Measurements from ENCODE around the gene OPTC. TPM values are rescaled to one million over a fixed set of nuclear protein-coding genes. Genes with fewer than 3 reads are reported as not detected.
"Not testable (repeated sequence)": the region's sequence is repeated elsewhere in the genome, so short reads cannot be mapped to it uniquely, and the experiment has no call there.

OPTC gene
- polyA plus RNA-seq, 3 donors: not detected

GRCh38 chr1:203463469-203464062 is 30.4 kb upstream of the OPTC start:
- no peak for DNase-seq (ENCODE audit: extremely low read depth in 1 of 11, low read depth in 9 of 11, low spot score in 4 of 11)

- DNase-seq (ENCODE audit: extremely low read depth in 1 of 11, low read depth in 9 of 11, low spot score in 4 of 11): no peak
Measured at GRCh38 chr1:203464226-203464625, 29.7 kb upstream of the OPTC start.

- no peak for DNase-seq (ENCODE audit: extremely low read depth in 1 of 11, low read depth in 9 of 11, low spot score in 4 of 11)
Measured at GRCh38 chr1:203464743-203465142, 29.2 kb upstream of the OPTC start.

GRCh38 chr1:203465146-203465798 is 28.7 kb upstream of the OPTC start:
- no peak for DNase-seq (ENCODE audit: extremely low read depth in 1 of 11, low read depth in 9 of 11, low spot score in 4 of 11)

GRCh38 chr1:203465948-203466347 is 28.0 kb upstream of the OPTC start:
- peak in 6 of 11 donors; percentile 58 to 76 (median 68) for DNase-seq (ENCODE audit: extremely low read depth in 1 of 11, low read depth in 9 of 11, low spot score in 4 of 11)

- DNase-seq (ENCODE audit: extremely low read depth in 1 of 11, low read depth in 9 of 11, low spot score in 4 of 11): not testable (repeated sequence)
Measured at GRCh38 chr1:203466906-203467549, 26.9 kb upstream of the OPTC start.

- no peak for DNase-seq (ENCODE audit: extremely low read depth in 1 of 11, low read depth in 9 of 11, low spot score in 4 of 11)
Measured at GRCh38 chr1:203467550-203467921, 26.4 kb upstream of the OPTC start.

GRCh38 chr1:203468326-203468725 is 25.6 kb upstream of the OPTC start:
- no peak for DNase-seq (ENCODE audit: extremely low read depth in 1 of 11, low read depth in 9 of 11, low spot score in 4 of 11)

GRCh38 chr1:203470240-203470639 is 23.7 kb upstream of the OPTC start:
- DNase-seq (ENCODE audit: extremely low read depth in 1 of 11, low read depth in 9 of 11, low spot score in 4 of 11): no peak

- no peak for DNase-seq (ENCODE audit: extremely low read depth in 1 of 11, low read depth in 9 of 11, low spot score in 4 of 11)
Measured at GRCh38 chr1:203471841-203472240, 22.1 kb upstream of the OPTC start.

GRCh38 chr1:203473281-203473680 is 20.7 kb upstream of the OPTC start:
- DNase-seq (ENCODE audit: extremely low read depth in 1 of 11, low read depth in 9 of 11, low spot score in 4 of 11): no peak

GRCh38 chr1:203473781-203474305 is 20.1 kb upstream of the OPTC start:
- no peak for DNase-seq (ENCODE audit: extremely low read depth in 1 of 11, low read depth in 9 of 11, low spot score in 4 of 11)

GRCh38 chr1:203475012-203475981 is 18.7 kb upstream of the OPTC start, which contains the start of gene PRELP:
PRELP (plus strand) TSS chr1:203475806; CDS start chr1:203483185, 7,379 bp downstream.
- DNase-seq (ENCODE audit: extremely low read depth in 1 of 11, low read depth in 9 of 11, low spot score in 4 of 11): peak in 1 of 11 donors; percentile 33

GRCh38 chr1:203476216-203476814 is 17.6 kb upstream of the OPTC start:
- no peak for DNase-seq (ENCODE audit: extremely low read depth in 1 of 11, low read depth in 9 of 11, low spot score in 4 of 11)

- DNase-seq (ENCODE audit: extremely low read depth in 1 of 11, low read depth in 9 of 11, low spot score in 4 of 11): no peak
Measured at GRCh38 chr1:203477748-203478147, 16.2 kb upstream of the OPTC start.

- DNase-seq (ENCODE audit: extremely low read depth in 1 of 11, low read depth in 9 of 11, low spot score in 4 of 11): no peak
Measured at GRCh38 chr1:203478231-203478630, 15.7 kb upstream of the OPTC start.

GRCh38 chr1:203478986-203479385 is 15.0 kb upstream of the OPTC start:
- DNase-seq (ENCODE audit: extremely low read depth in 1 of 11, low read depth in 9 of 11, low spot score in 4 of 11): no peak

GRCh38 chr1:203479646-203480045 is 14.3 kb upstream of the OPTC start:
- DNase-seq (ENCODE audit: extremely low read depth in 1 of 11, low read depth in 9 of 11, low spot score in 4 of 11): no peak

GRCh38 chr1:203480084-203480483 is 13.9 kb upstream of the OPTC start:
- no peak for DNase-seq (ENCODE audit: extremely low read depth in 1 of 11, low read depth in 9 of 11, low spot score in 4 of 11)

Measured in renal cortex interstitium (tissue), 11 donors.